Fibroblast of skin of right biceps (primary cell): Measurements from ENCODE around the gene LMO7.

Source experiments
- DNase-seq: peaks from one replicate; pipeline ENCODE4 v3.0.0-alpha.2; 2013

The LMO7 gene

DNA sequence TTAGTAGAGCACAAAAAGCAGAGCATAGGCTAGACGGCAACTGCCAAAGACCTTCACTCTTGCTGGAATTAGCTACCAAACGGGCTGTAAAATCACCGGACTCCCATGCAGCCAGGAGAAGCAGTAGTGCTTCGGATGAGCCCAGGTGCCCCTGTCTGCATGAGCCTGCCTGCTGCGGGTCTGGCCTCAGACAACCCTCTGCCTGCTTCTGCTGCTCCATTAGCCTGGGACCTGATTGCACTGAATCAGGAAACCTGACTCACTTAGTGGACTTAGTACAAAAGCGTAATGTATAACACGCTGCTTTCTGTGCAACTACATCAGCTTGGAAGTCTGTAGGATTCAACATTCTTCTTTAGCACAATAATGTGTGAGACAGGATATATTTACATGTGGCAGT, 170.0 kb downstream of the LMO7 start:
- no peak for DNase-seq

DNA sequence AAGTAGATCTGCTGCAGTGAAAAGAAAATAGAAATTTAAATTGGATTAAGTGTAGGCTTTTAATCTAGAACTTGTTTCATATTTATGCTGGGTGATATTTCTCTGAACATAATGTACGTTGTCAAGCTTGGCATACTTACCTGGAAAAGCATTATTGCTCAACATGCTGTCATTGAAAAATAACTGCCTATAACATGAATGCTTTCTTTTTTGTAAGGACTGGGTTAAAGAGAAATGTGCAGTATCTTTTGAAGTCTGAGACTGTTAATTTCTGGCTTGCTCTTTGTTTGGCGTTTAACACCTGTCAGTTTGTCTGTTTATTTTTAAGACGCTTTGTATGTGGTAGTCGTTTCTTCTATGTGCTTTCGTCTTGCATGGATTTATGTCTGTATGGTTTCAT, 175.2 kb downstream of the LMO7 start:
- no peak for DNase-seq

- no peak for DNase-seq
These were observed 175.7 kb downstream of the LMO7 start for GRCh38 chr13:75811841-75812240.

- peak; percentile 44 for DNase-seq
These were observed 176.6 kb downstream of the LMO7 start for GRCh38 chr13:75812751-75813181.

- DNase-seq = no peak
These were observed 177.2 kb downstream of the LMO7 start for GRCh38 chr13:75813323-75813722.

GRCh38 chr13:75818179-75818967, 182.2 kb downstream of the LMO7 start:
- no peak for DNase-seq

GRCh38 chr13:75818968-75819225, 182.8 kb downstream of the LMO7 start:
- DNase-seq = no peak

DNA sequence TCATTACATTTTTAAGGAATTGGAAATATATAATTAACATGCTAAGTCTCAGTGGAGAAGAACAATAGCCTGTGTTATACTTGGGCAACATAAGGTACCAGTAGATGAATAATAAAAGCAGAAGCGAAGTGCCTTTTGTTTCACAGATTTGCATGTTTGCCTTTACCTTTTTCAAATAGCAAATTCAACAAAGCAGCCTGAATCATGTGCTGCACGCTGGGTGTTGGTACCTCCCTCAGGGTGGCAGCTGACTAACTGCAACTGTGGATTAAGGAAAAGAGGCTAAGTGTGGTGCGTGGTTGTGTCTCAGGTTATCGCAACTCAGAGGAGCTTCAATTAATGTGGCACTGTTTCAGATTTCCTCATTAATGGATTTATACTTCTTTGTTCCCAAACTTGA, 189.0 kb downstream of the LMO7 start:
- no peak for DNase-seq

DNA sequence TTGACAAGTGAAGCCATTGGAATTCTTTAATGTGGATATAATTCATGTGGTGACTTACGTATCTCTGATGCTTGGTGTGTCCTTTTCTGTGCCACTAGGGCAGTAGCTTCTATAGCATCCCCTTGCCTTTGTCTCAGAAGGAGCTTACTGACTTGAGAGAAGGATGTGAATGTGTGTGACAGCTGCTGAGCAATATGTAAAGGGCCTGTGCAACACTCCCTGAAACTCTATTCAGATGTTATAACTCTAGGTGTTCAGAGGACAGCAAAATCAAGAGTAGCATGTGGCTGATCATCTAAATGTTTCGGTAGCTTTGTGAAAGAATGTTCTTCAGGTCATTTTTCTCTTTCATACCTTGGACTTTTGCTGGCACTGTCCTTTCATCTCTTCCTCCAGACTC, 189.5 kb downstream of the LMO7 start:
- DNase-seq = no peak

DNA sequence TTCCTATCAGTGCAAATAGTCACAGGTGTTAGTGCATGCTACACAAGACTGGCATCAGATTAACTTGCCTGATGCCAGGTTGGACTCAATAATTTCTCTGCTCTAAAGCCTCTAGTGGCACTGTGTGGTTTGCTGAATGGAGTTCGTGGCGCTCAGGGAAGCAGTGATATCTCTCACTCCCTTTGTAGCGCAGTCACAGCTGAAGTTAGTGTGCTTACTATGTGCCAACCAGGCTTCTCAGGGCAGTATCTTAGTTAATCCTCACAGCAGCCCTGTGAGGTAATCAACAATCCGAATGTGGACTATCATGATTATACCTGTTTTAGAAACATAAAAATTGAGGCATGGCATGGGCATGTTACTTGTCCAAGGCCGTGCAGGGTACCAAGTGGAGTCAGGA, 190.3 kb downstream of the LMO7 start:
- DNase-seq = no peak

- DNase-seq = peak; percentile 71
These were observed 193.7 kb downstream of the LMO7 start for GRCh38 chr13:75829830-75830229.

GRCh38 chr13:75830842-75831241, 194.7 kb downstream of the LMO7 start:
- DNase-seq = peak; percentile 66

DNA sequence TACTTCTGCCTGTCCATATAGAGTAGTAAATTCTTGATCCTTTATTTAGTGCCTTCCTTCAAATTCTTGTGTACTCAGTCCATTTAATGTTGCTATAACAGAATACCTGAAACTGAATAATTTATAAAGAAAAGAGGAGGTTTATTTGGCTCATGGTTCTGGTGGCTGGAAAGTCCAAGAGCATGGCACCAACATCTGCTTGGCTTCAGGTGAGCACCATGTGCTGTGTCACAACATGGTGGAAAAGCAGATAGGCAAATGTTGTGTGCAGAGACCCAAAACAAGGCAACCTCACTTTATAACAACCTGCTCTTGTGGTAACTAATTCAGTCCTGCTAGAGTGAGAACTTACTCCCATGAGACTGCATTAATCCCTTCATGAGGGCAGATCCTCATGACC, 195.3 kb downstream of the LMO7 start:
- DNase-seq = no peak

GRCh38 chr13:75832812-75833211, 196.7 kb downstream of the LMO7 start:
- DNase-seq = no peak

DNA sequence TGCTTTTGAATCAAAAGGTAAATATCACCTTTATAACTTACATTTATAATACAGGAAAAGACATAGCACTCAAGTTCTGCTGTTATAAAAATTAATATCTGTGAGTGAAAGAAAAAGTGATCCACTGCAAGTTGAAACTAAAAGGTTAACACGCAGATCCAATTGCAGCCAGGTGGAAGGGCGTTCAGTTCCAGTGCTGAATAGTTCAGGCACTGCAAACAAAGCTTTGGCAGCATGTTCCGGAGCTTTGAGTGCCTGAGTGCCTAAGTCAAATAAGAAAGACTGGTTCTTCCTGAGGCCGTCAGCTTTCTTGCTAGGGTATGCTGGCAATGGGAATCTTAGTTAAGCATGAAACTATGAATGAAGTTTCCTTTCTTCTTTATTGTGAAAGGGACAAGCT, 200.3 kb downstream of the LMO7 start:
- DNase-seq = no peak

DNA sequence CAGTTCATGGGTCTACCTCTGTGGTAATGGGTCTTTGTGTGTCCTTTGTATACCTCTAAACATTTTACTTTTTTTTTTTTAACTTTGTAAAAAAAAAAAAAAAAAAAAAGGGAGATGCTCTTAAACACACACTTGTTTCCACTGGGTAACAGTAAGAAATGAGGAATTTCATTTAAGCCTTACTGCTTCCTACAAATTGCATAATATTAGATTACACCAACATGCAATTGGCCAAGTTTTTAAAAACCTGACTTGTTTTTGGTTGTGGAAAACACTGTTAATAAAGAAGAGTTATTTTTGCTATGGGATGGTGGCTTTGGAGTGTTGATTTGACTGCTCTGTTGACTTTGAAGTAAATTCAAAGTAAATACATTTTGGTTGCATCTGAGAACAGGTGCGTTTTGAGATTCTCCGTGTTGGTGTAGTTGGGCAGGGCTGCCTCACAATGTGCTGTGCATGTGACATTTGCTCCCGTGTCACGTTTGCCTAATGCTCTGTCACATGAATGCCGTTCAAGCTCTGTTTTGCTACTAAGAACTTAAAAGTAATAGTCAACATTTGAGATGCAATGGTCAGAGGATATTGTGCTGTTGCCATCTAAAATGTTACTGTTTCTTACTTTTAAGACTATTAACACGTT, 202.4 kb downstream of the LMO7 start:
- DNase-seq = no peak

GRCh38 chr13:75839406-75839805, 203.3 kb downstream of the LMO7 start:
- DNase-seq = no peak

DNA sequence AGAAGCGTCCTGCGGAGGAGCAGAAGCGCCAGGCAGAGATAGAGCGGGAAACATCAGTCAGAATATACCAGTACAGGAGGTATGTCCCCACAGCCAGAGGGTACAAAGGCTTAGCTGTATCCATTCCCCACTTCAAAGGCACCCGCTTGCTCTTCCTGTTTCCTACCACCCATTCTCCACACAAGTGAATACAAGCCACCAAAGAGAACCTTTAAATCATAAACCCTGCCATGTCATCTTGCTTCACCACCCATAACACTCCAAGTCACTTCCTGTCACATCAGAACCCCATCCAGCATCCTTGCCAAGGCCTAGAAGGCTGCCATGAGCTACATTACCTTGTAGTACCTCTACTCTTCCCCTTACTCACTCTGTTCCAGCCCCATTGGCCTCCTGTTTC, 205.8 kb downstream of the LMO7 start:
- DNase-seq = no peak

- no peak for DNase-seq
These were observed 206.9 kb downstream of the LMO7 start for GRCh38 chr13:75843074-75843473.

- no peak for DNase-seq
These were observed 207.9 kb downstream of the LMO7 start for GRCh38 chr13:75843991-75844390.

GRCh38 chr13:75847588-75847987, 211.5 kb downstream of the LMO7 start:
- no peak for DNase-seq

DNA sequence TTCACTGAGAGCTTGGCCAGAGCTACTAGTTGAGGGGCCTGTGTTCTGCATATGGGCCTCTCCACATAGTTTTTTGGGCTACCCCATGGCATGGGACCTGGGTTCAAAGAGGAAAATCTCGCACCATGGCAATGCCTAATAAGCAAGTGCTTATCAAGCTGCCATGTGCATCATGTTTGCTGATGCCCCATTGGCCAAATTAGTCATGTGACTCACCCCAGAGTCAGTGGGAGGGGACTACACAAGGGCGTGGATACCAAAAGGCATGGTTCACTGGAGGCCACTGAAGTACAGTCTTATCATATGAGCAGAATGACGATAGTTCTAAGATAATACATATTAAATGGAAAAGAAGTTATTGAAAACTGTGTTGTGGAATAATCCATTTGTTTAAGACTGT, 214.8 kb downstream of the LMO7 start:
- no peak for DNase-seq

DNA sequence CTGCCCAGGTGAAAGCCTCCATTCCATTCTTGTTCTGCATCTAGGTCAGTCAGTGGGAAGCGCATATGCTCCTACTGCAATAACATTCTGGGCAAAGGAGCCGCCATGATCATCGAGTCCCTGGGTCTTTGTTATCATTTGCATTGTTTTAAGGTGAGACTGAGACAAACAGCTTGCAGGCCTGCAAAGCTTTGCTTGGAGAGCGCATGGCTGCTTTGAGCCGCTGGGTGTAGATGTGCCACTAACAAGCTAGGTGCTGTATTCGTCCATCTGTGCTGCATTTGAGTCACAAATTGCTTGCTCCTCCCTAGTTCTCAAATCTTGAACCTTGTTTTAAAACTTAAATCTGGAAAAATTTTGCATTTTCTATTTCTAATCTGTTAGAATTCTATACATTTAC, 219.1 kb downstream of the LMO7 start:
- no peak for DNase-seq

DNA sequence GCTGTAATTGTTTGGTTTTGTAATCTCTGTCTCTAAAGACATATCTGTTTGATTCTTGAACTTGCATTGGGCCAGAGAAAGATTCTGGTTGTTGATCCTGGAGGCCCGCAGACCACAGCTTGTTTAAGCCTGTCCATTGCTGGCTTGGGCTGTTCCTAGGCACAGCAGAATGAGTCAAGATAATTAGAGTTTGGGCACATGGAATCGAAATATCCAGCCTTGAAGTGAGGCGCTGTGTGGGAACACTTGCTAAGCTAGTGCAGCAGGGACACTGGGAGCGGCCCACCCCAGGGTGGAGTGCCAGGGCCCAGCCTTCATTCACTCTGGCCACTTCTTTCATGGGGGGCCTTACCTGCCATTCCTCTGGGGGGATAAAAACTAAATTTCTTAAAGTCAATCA, 219.7 kb downstream of the LMO7 start:
- DNase-seq = no peak

GRCh38 chr13:75857291-75857690, 221.2 kb downstream of the LMO7 start:
- DNase-seq = no peak
